GM21381 (cell line): ENCODE measurements around the gene CCDC188.

Experiments used
- ATAC-seq: cut with Tn5 transposase; IDR thresholded peaks from one replicate; pipeline ENCODE4 v1.9.1; 2021; ENCODE audit warnings: mild to moderate bottlenecking, moderate library complexity; ENCODE audit not compliant: unreplicated experiment

CCDC188 gene

GRCh38 chr22:20135806-20136602 is 14.9 kb downstream of the CCDC188 start:
- ATAC-seq: no peak

GRCh38 chr22:20135265-20135664 is 15.6 kb downstream of the CCDC188 start:
- ATAC-seq: no peak

- ATAC-seq: no peak
These were observed 16.8 kb downstream of the CCDC188 start for GRCh38 chr22:20133930-20134549.

GRCh38 chr22:20132686-20133246 is 18.1 kb downstream of the CCDC188 start:
- no peak for ATAC-seq

GRCh38 chr22:20131859-20132685 is 18.8 kb downstream of the CCDC188 start:
- peak; percentile 11 for ATAC-seq

- peak; percentile 53 for ATAC-seq
These were observed 19.3 kb downstream of the CCDC188 start, which contains the start of gene ZDHHC8 for GRCh38 chr22:20131597-20131858. ZDHHC8 (plus strand) TSS chr22:20131804; CDS start chr22:20131948, 144 bp downstream.

- ATAC-seq: peak; percentile 60
These were observed 19.9 kb downstream of the CCDC188 start for GRCh38 chr22:20130731-20131596.

- ATAC-seq: no peak
These were observed 20.5 kb downstream of the CCDC188 start for GRCh38 chr22:20130319-20130718.

GRCh38 chr22:20129747-20130014 is 21.2 kb downstream of the CCDC188 start:
- no peak for ATAC-seq

GRCh38 chr22:20128902-20129746 is 21.7 kb downstream of the CCDC188 start:
- no peak for ATAC-seq

- no peak for ATAC-seq
These were observed 22.3 kb downstream of the CCDC188 start for GRCh38 chr22:20128619-20128901.

- no peak for ATAC-seq
These were observed 22.8 kb downstream of the CCDC188 start for GRCh38 chr22:20127869-20128618.

- ATAC-seq: no peak
These were observed 23.5 kb downstream of the CCDC188 start for GRCh38 chr22:20127318-20127868.

- ATAC-seq: no peak
These were observed 24.4 kb downstream of the CCDC188 start for GRCh38 chr22:20126284-20127029.

GRCh38 chr22:20125201-20126174 is 25.4 kb downstream of the CCDC188 start:
- no peak for ATAC-seq

GRCh38 chr22:20124083-20124787 is 26.6 kb downstream of the CCDC188 start:
- no peak for ATAC-seq
